OCI-LY3 (cell line): ENCODE measurements around the gene GPC2.

Experiments used
- CTCF ChIP-seq: fragments of 200-600, 300-600 bp; sonication (generic); IDR thresholded peaks from 2 replicates; pipeline ENCODE4 v1.5.1; 2014; ENCODE audit warnings: antibody characterized with exemption, low read length, low read depth
- EZH2phosphoT487 ChIP-seq: fragments of 200-600 bp; shearing (Covaris generic); IDR thresholded peaks from 2 replicates; pipeline ENCODE4 v1.6.1; 2018; ENCODE audit warnings: antibody characterized with exemption, mixed run types, low read depth

GRCh38 chr7:100200693-100201092, 23.5 kb upstream of the GPC2 start:
- no peak for TF ChIP-seq CTCF
- no peak for TF ChIP-seq EZH2phosphoT487
